8988T (cell line): Measurements from ENCODE around the gene PBRM1.
"Not testable (repeated sequence)": the region's sequence is repeated elsewhere in the genome, so short reads cannot be mapped to it uniquely, and the experiment has no call there.

Experiments
- DNase-seq: peaks from one replicate; pipeline ENCODE4 v3.0.0; 2011

PBRM1 gene

GRCh38 chr3:52703341-52703740 lies 17.6 kb upstream of the PBRM1 start:
- no peak for DNase-seq

GRCh38 chr3:52697632-52697965 lies 11.9 kb upstream of the PBRM1 start:
- DNase-seq: no peak

GRCh38 chr3:52696830-52697631 lies 11.3 kb upstream of the PBRM1 start:
- no peak for DNase-seq

GRCh38 chr3:52695798-52696671 lies 10.3 kb upstream of the PBRM1 start:
- no peak for DNase-seq

GRCh38 chr3:52694528-52695189 lies 8.9 kb upstream of the PBRM1 start:
- DNase-seq: no peak

- DNase-seq: no peak
Observed at GRCh38 chr3:52693071-52693470, 7.4 kb upstream of the PBRM1 start.

- no peak for DNase-seq
Observed at GRCh38 chr3:52690560-52690959, 4.8 kb upstream of the PBRM1 start.

GRCh38 chr3:52689151-52689550 lies 3.4 kb upstream of the PBRM1 start:
- no peak for DNase-seq

- no peak for DNase-seq
Observed at GRCh38 chr3:52688266-52688665, 2.6 kb upstream of the PBRM1 start.

GRCh38 chr3:52685285-52685708 lies 416 bp downstream of the PBRM1 start:
- DNase-seq: peak; percentile 91

- no peak for DNase-seq
Observed at GRCh38 chr3:52684184-52684583, 1.5 kb downstream of the PBRM1 start.

GRCh38 chr3:52683611-52684010 lies 2.1 kb downstream of the PBRM1 start:
- no peak for DNase-seq

GRCh38 chr3:52682016-52682415 lies 3.7 kb downstream of the PBRM1 start:
- DNase-seq: no peak

- no peak for DNase-seq
Observed at GRCh38 chr3:52681596-52681995, 4.1 kb downstream of the PBRM1 start.

- no peak for DNase-seq
Observed at GRCh38 chr3:52679811-52680210, 5.9 kb downstream of the PBRM1 start.

- DNase-seq: no peak
Observed at GRCh38 chr3:52679199-52679538, 6.5 kb downstream of the PBRM1 start.

GRCh38 chr3:52678265-52679198 lies 7.2 kb downstream of the PBRM1 start:
- DNase-seq: no peak

- not testable (repeated sequence) for DNase-seq
Observed at GRCh38 chr3:52676201-52676600, 9.5 kb downstream of the PBRM1 start.

- no peak for DNase-seq
Observed at GRCh38 chr3:52671676-52672075, 14.0 kb downstream of the PBRM1 start.

GRCh38 chr3:52670621-52671521 lies 14.8 kb downstream of the PBRM1 start:
- peak; percentile 31 for DNase-seq

- no peak for DNase-seq
Observed at GRCh38 chr3:52663098-52663497, 22.6 kb downstream of the PBRM1 start.

GRCh38 chr3:52660046-52660445 lies 25.7 kb downstream of the PBRM1 start:
- DNase-seq: no peak
